Endothelial cell of umbilical vein (primary cell): ENCODE results near the gene XXYLT1. TPM values are rescaled to one million over a fixed set of nuclear protein-coding genes. Genes with fewer than 3 reads are reported as not detected.

Experiments used
- BruUV-seq: library from RNA; stranded (reverse); fragments of 400-500 nt; replicated peaks from 2 replicates; lab custom pipeline; 2021; lab: Mats Ljungman, UMichigan
- CTCF ChIA-PET: fragments of 300-600, 350-600 bp; sonication (Branson Sonifier 250); formaldehyde crosslinking; loops from one replicate; lab custom pipeline; 2021; ENCODE audit warnings: antibody characterized with exemption, inconsistent platforms; lab: Charles Lee
- POLR2A ChIA-PET: fragments of 300-600, 350-600 bp; sonication (Branson Sonifier 250); formaldehyde crosslinking; loops from one replicate; lab custom pipeline; 2021; ENCODE audit warnings: antibody characterized with exemption, inconsistent platforms; lab: Charles Lee
- DNase-seq: peaks from one replicate; pipeline ENCODE4 v3.0.0-alpha.2; 2011; ENCODE audit warnings: low read depth, low spot score
- FAIRE-seq: peaks from 2 replicates; lab custom pipeline; 2011; peaks lifted over from hg19 to GRCh38; lab: Jason Lieb, UNC
- H2AFZ ChIP-seq: 2 replicates; pipeline ENCODE4 v1.6.0; 2012; ENCODE audit warnings: low read depth, low read length, control low read depth, inconsistent platforms
- H3K27ac ChIP-seq: 2 replicates; pipeline ENCODE4 v1.5.1; 2011; ENCODE audit warnings: low read depth, mild to moderate bottlenecking, control low read depth, low read length, moderate library complexity; ENCODE audit not compliant: insufficient read depth
- H3K27me3 ChIP-seq, 2 experiments: 2 replicates each; pipeline versions ENCODE4 v1.6.0 to v1.6.1; 2011; ENCODE audit warnings: low read length in 2 of 2, mixed read lengths in 1 of 2; ENCODE audit not compliant: control insufficient read depth in 2 of 2, insufficient read depth in 2 of 2
- H3K36me3 ChIP-seq, 2 experiments: 2 replicates in 1 of 2; 3 replicates in 1 of 2; pipeline ENCODE4 v1.5.1; 2011; ENCODE audit warnings: low read length in 2 of 2, mild to moderate bottlenecking in 1 of 2, moderate library complexity in 1 of 2; ENCODE audit not compliant: control insufficient read depth in 2 of 2, insufficient read depth in 2 of 2; ENCODE audit errors: extremely low read depth in 1 of 2
- H3K4me1 ChIP-seq: 3 replicates; pipeline ENCODE4 v1.5.1; 2011; ENCODE audit warnings: mild to moderate bottlenecking, low read length; ENCODE audit not compliant: control insufficient read depth, insufficient read depth; ENCODE audit errors: extremely low read depth
- H3K4me2 ChIP-seq: 2 replicates; pipeline ENCODE4 v1.6.1; 2011; ENCODE audit warnings: low read length, control low read depth, mixed read lengths; ENCODE audit not compliant: insufficient read depth
- H3K4me3 ChIP-seq, 3 experiments: fragments of 200-600 bp in 1 of 3; sonication (generic), shearing (Covaris generic) in 1 of 3; replicated peaks in 1 of 3; 2 replicates each; pipeline ENCODE4 v1.5.1; 2011 to 2016; ENCODE audit warnings: control low read depth in 3 of 3, low read length in 3 of 3, mild to moderate bottlenecking in 2 of 3, inconsistent platforms in 1 of 3, low read depth in 1 of 3, moderate library complexity in 1 of 3; ENCODE audit not compliant: insufficient read depth in 1 of 3
- H3K79me2 ChIP-seq: 2 replicates; pipeline ENCODE4 v1.6.0; 2012; ENCODE audit warnings: low read length, inconsistent platforms; ENCODE audit not compliant: control insufficient read depth, insufficient read depth
- H3K9ac ChIP-seq: replicated peaks from 2 replicates; pipeline ENCODE3; 2011; ENCODE audit warnings: low read length, control low read depth; ENCODE audit not compliant: insufficient read depth; ENCODE audit errors: extremely low read depth
- H3K9me1 ChIP-seq: replicated peaks from 3 replicates; pipeline ENCODE4 v1.6.0; 2011; ENCODE audit warnings: mild to moderate bottlenecking, low read length; ENCODE audit not compliant: control insufficient read depth, insufficient read depth; ENCODE audit errors: extremely low read depth
- H3K9me3 ChIP-seq: replicated peaks from 2 replicates; pipeline ENCODE4 v1.5.1; 2012; ENCODE audit warnings: low read length, inconsistent platforms; ENCODE audit not compliant: control insufficient read depth, insufficient read depth
- H4K20me1 ChIP-seq: replicated peaks from 2 replicates; pipeline ENCODE3; 2011; ENCODE audit warnings: mild to moderate bottlenecking, low read length; ENCODE audit not compliant: control insufficient read depth, insufficient read depth; ENCODE audit errors: extremely low read depth
- EZH2 ChIP-seq: IDR thresholded peaks from 2 replicates; pipeline ENCODE4 v1.6.1; 2012; ENCODE audit warnings: borderline replicate concordance, low read depth, mild to moderate bottlenecking, moderate library complexity, low read length, inconsistent platforms; ENCODE audit not compliant: severe bottlenecking
- FOS ChIP-seq: IDR thresholded peaks from 2 replicates; pipeline ENCODE4 v1.6.1; 2011; ENCODE audit warnings: mild to moderate bottlenecking, low read length, moderate library complexity, borderline replicate concordance; ENCODE audit not compliant: insufficient read depth
- GATA2 ChIP-seq: IDR thresholded peaks from 2 replicates; pipeline ENCODE4 v1.7.0; 2011; ENCODE audit warnings: low read depth, mild to moderate bottlenecking, moderate library complexity, mixed read lengths, low read length; ENCODE audit not compliant: insufficient read length, insufficient read depth
- JUN ChIP-seq: IDR thresholded peaks from 2 replicates; pipeline ENCODE4 v1.6.1; 2011; ENCODE audit warnings: borderline replicate concordance, low read depth; ENCODE audit not compliant: insufficient read length, insufficient read depth
- MAX ChIP-seq: IDR thresholded peaks from 2 replicates; pipeline ENCODE4 v1.6.1; 2011; ENCODE audit not compliant: insufficient read depth, insufficient read length
- MYC ChIP-seq: IDR thresholded peaks from one replicate; pipeline ENCODE4 v1.6.1; 2011; ENCODE audit warnings: mild to moderate bottlenecking, low read depth, low read length
- POLR2A ChIP-seq: IDR thresholded peaks from 2 replicates; pipeline ENCODE4 v1.6.1; 2012; ENCODE audit warnings: low read depth, mild to moderate bottlenecking, control low read depth, low read length
- POLR2AphosphoS5 ChIP-seq: IDR thresholded peaks from 2 replicates; pipeline ENCODE4 v1.6.1; 2012; ENCODE audit warnings: low read depth, mild to moderate bottlenecking, control low read depth, low read length, moderate library complexity; ENCODE audit not compliant: insufficient read depth
- dilution Hi-C: fragments of 300-500 bp; cut with MboI; formaldehyde crosslinking; loops from one replicate; pipeline ENCODE4 v1.15.0; 2019; ENCODE audit warnings: low sequenced_read_pairs; ENCODE audit not compliant: extremely low pct_ligation_motif_present
- intact Hi-C: fragments of 100-400 bp; cut with micrococcal nuclease; formaldehyde crosslinking; loops from one replicate; pipeline ENCODE4 v1.10.0; 2022
- polyA plus RNA-seq, 4 experiments: library from polyadenylated mRNA; depleted of rRNA in 3 of 4; stranded (reverse) in 3 of 4; unstranded in 1 of 4; fragments of >200 nt; gene quantifications; 2 replicates each; pipeline versions ENCODE4 v1.2.1 to v1.2.3, GENCODE V29; 2011 to 2012; ENCODE audit warnings: missing spikeins in 1 of 4
- total RNA-seq: library from RNA; stranded (reverse); gene quantifications from 2 replicates; pipeline ENCODE4 v1.2.3, GENCODE V29; 2021
- TF ChIP-seq, protein P1 (sequence below), 2 donors: IDR thresholded peaks; 1 replicate in 1 of 2; 2 replicates in 1 of 2; pipeline ENCODE4 v1.5.1; 2011; ENCODE audit warnings: low read length in 2 of 2, mild to moderate bottlenecking in 2 of 2, moderate library complexity in 2 of 2, control low read depth in 1 of 2, inconsistent platforms in 1 of 2, low read depth in 1 of 2; ENCODE audit not compliant: insufficient read depth in 1 of 2; ENCODE audit errors: extremely low read depth in 1 of 2

Gene XXYLT1
- total and polyA plus RNA-seq, 2 donors (not counting 3 experiments of a cell fraction or from before 2014, with no cell fraction given): 54.4 to 78.1 TPM

- no peak overlapping the region for H3K4me2 ChIP-seq
- no TSS peak for BruUV-seq
- dilution Hi-C loops: no loop called here
- no peak overlapping the region for H3K9ac ChIP-seq
- no peaks in the 10 kb centered on the region for H3K27me3 ChIP-seq
- H3K4me3 ChIP-seq: no peak overlapping the region
- no peak for TF ChIP-seq JUN
- no peak for TF ChIP-seq POLR2A
- TF ChIP-seq EZH2: no peak
- no peak for TF ChIP-seq MAX
- TF ChIP-seq, protein P1, sequence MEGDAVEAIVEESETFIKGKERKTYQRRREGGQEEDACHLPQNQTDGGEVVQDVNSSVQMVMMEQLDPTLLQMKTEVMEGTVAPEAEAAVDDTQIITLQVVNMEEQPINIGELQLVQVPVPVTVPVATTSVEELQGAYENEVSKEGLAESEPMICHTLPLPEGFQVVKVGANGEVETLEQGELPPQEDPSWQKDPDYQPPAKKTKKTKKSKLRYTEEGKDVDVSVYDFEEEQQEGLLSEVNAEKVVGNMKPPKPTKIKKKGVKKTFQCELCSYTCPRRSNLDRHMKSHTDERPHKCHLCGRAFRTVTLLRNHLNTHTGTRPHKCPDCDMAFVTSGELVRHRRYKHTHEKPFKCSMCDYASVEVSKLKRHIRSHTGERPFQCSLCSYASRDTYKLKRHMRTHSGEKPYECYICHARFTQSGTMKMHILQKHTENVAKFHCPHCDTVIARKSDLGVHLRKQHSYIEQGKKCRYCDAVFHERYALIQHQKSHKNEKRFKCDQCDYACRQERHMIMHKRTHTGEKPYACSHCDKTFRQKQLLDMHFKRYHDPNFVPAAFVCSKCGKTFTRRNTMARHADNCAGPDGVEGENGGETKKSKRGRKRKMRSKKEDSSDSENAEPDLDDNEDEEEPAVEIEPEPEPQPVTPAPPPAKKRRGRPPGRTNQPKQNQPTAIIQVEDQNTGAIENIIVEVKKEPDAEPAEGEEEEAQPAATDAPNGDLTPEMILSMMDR (IDR thresholded peaks at IDR 0.05; ENCODE audit: extremely low read depth in 1 of 2, insufficient read depth in 1 of 2, low read depth in 1 of 2, low read length in 2 of 2): no peak
- TF ChIP-seq FOS: no peak
- TF ChIP-seq GATA2: no peak
- no peak for TF ChIP-seq MYC
- TF ChIP-seq POLR2AphosphoS5: no peak
- H3K27ac ChIP-seq: no peak overlapping the region
- H3K36me3 ChIP-seq: no peaks in the 10 kb centered on the region
- FAIRE-seq (no peak), DNase-seq (no peak)
- H3K4me1 ChIP-seq: peaks cover 15% of the 10 kb centered on the region
- ChIA-PET CTCF (interaction anchor here (0.7 kb wide), 1 partner anchor 44 kb away, joined by 3 read pairs; no protein-coding TSS in a partner anchor), POLR2A (no interaction called here)
- H3K79me2 ChIP-seq: no peaks in the 10 kb centered on the region
- H4K20me1 ChIP-seq: no peaks in the 10 kb centered on the region
- H3K9me3 ChIP-seq: no peaks in the 10 kb centered on the region
- H3K9me1 ChIP-seq: no peaks in the 10 kb centered on the region
- intact Hi-C loops: no loop called here
- no peak overlapping the region for H2AFZ ChIP-seq
Measured at GRCh38 chr3:195062866-195063540, 208.0 kb downstream of the XXYLT1 start.
